Measurements from ENCODE around the gene SLC39A11.
"Not testable (repeated sequence)": the region's sequence is repeated elsewhere in the genome, so short reads cannot be mapped to it uniquely, and the experiment has no call there.

SLC39A11 gene

GRCh38 chr17:72858826-72859495 is 233.5 kb downstream of the SLC39A11 start:
- DNase-seq: no peak

GRCh38 chr17:72853440-72854415 is 238.8 kb downstream of the SLC39A11 start:
- DNase-seq: no peak

GRCh38 chr17:72852277-72852938 is 240.1 kb downstream of the SLC39A11 start:
- DNase-seq: no peak

GRCh38 chr17:72850410-72851118 is 241.9 kb downstream of the SLC39A11 start:
- DNase-seq: no peak

GRCh38 chr17:72846399-72846798 is 246.1 kb downstream of the SLC39A11 start:
- DNase-seq: no peak

GRCh38 chr17:72843591-72843990 is 248.9 kb downstream of the SLC39A11 start:
- DNase-seq: no peak

- DNase-seq: no peak
Measured at GRCh38 chr17:72840019-72840418, 252.5 kb downstream of the SLC39A11 start.

- DNase-seq: no peak
Measured at GRCh38 chr17:72839131-72839725, 253.3 kb downstream of the SLC39A11 start.

GRCh38 chr17:72838581-72838980 is 253.9 kb downstream of the SLC39A11 start:
- DNase-seq: no peak

- DNase-seq: no peak
Measured at GRCh38 chr17:72838068-72838467, 254.4 kb downstream of the SLC39A11 start.

GRCh38 chr17:72837335-72837734 is 255.2 kb downstream of the SLC39A11 start:
- no peak for DNase-seq

- DNase-seq: no peak
Measured at GRCh38 chr17:72833128-72833765, 259.2 kb downstream of the SLC39A11 start.

- no peak for DNase-seq
Measured at GRCh38 chr17:72832306-72832705, 260.2 kb downstream of the SLC39A11 start.

- no peak for DNase-seq
Measured at GRCh38 chr17:72829883-72830282, 262.6 kb downstream of the SLC39A11 start.

GRCh38 chr17:72826602-72827001 is 265.9 kb downstream of the SLC39A11 start:
- no peak for DNase-seq

- not testable (repeated sequence) for DNase-seq
Measured at GRCh38 chr17:72826059-72826458, 266.4 kb downstream of the SLC39A11 start.

- no peak for DNase-seq
Measured at GRCh38 chr17:72825218-72825617, 267.3 kb downstream of the SLC39A11 start.

GRCh38 chr17:72824267-72824666 is 268.2 kb downstream of the SLC39A11 start:
- DNase-seq: not testable (repeated sequence)

GRCh38 chr17:72822358-72823023 is 270.0 kb downstream of the SLC39A11 start:
- no peak for DNase-seq

- DNase-seq: no peak
Measured at GRCh38 chr17:72816406-72816805, 276.1 kb downstream of the SLC39A11 start.

GRCh38 chr17:72813481-72813880 is 279.0 kb downstream of the SLC39A11 start:
- no peak for DNase-seq
